OCI-LY1 (cell line): Measurements from ENCODE around the gene MAPK8IP1.

Experiments used
- H2AFZ ChIP-seq: fragments of 200-600 bp; sonication (generic), shearing (Covaris generic); 2 replicates; pipeline ENCODE4 v1.6.0; 2014; ENCODE audit warnings: antibody characterized with exemption, mild to moderate bottlenecking, low read length
- H3F3A ChIP-seq: fragments of 200-600 bp; sonication (generic), shearing (Covaris generic); 2 replicates; pipeline ENCODE4 v1.6.0; 2014; ENCODE audit warnings: mild to moderate bottlenecking, antibody characterized with exemption, low read length, moderate library complexity; ENCODE audit not compliant: insufficient read depth
- H3K27ac ChIP-seq: fragments of 200-600 bp; sonication (generic); 2 replicates; pipeline ENCODE4 v1.5.1; 2014; ENCODE audit warnings: low read length, mixed run types, mild to moderate bottlenecking, low read depth; ENCODE audit not compliant: poor library complexity, severe bottlenecking
- H3K27me3 ChIP-seq: fragments of 200-600 bp; sonication (generic); 2 replicates; pipeline ENCODE4 v1.6.0; 2014; ENCODE audit warnings: antibody characterized with exemption, mild to moderate bottlenecking, low read length, moderate library complexity; ENCODE audit not compliant: insufficient read depth
- H3K36me3 ChIP-seq: fragments of 200-600 bp; sonication (generic); 2 replicates; pipeline ENCODE4 v1.6.1; 2014; ENCODE audit warnings: mild to moderate bottlenecking, antibody characterized with exemption, low read length, moderate library complexity, mixed read lengths; ENCODE audit not compliant: insufficient read depth
- H3K4me1 ChIP-seq: fragments of 200-600 bp; sonication (generic); 2 replicates; pipeline ENCODE4 v1.5.1; 2014; ENCODE audit warnings: mild to moderate bottlenecking, low read length, moderate library complexity; ENCODE audit not compliant: insufficient read depth, severe bottlenecking
- H3K4me2 ChIP-seq: fragments of 200-600 bp; sonication (generic), shearing (Covaris generic); 2 replicates; pipeline ENCODE4 v1.6.1; 2014; ENCODE audit warnings: low read length
- H3K4me3 ChIP-seq: fragments of 200-600 bp; sonication (generic); 2 replicates; pipeline ENCODE4 v1.5.1; 2014; ENCODE audit warnings: low read length, low read depth, mild to moderate bottlenecking, mixed read lengths; ENCODE audit not compliant: poor library complexity, severe bottlenecking
- H3K79me2 ChIP-seq: fragments of 200-600 bp; shearing (Covaris generic); 2 replicates; pipeline ENCODE4 v1.6.1; 2016; ENCODE audit warnings: mixed run types, low read length, mixed read lengths; ENCODE audit not compliant: insufficient read depth
- H3K9ac ChIP-seq: fragments of 200-600 bp; sonication (generic), shearing (Covaris generic); 2 replicates; pipeline ENCODE4 v1.6.1; 2014; ENCODE audit warnings: mild to moderate bottlenecking, low read length, mixed read lengths
- H3K9me2 ChIP-seq: fragments of 200-600 bp; sonication (generic), shearing (Covaris generic); 2 replicates; pipeline ENCODE4 v1.6.1; 2014; ENCODE audit warnings: low read depth, mild to moderate bottlenecking, low read length, mixed read lengths
- H3K9me3 ChIP-seq: fragments of 200-600 bp; shearing (Covaris generic); 2 replicates; pipeline ENCODE4 v1.6.1; 2014; ENCODE audit warnings: low read length, mixed read lengths
- H4K20me1 ChIP-seq: fragments of 200-600 bp; sonication (generic), shearing (Covaris generic); 2 replicates; pipeline ENCODE4 v1.6.0; 2016; ENCODE audit warnings: mild to moderate bottlenecking, low read length; ENCODE audit not compliant: insufficient read depth
- CTCF ChIP-seq: fragments of 200-600 bp; sonication (generic), shearing (Covaris generic); IDR thresholded peaks from 2 replicates; pipeline ENCODE4 v1.5.1; 2017; ENCODE audit warnings: mild to moderate bottlenecking, antibody characterized with exemption, low read length, moderate library complexity, mixed read lengths
- EZH2 ChIP-seq: fragments of 200-600 bp; sonication (generic), shearing (Covaris generic); IDR thresholded peaks from 2 replicates; pipeline ENCODE4 v1.8.0; 2017; ENCODE audit warnings: borderline replicate concordance, mixed run types, mild to moderate bottlenecking, antibody characterized with exemption, low read length, moderate library complexity, mixed read lengths

Gene MAPK8IP1

GRCh38 chr11:45889555-45889954, 4.1 kb downstream of the MAPK8IP1 start:
- peaks cover 9% of the 10 kb centered on the region for H3K4me1 ChIP-seq
- no peak overlapping the region for H2AFZ ChIP-seq
- H3K9ac ChIP-seq, result no peak overlapping the region
- TF ChIP-seq CTCF (no peak), EZH2 (no peak)
- H3F3A ChIP-seq, result no peaks in the 10 kb centered on the region
- H3K27me3 ChIP-seq, result peaks cover 4% of the 10 kb centered on the region; the same call in 1 of the 2 replicates
- no peaks in the 10 kb centered on the region for H4K20me1 ChIP-seq
- no peaks in the 10 kb centered on the region for H3K9me2 ChIP-seq
- H3K4me2 ChIP-seq, result no peak overlapping the region
- no peaks in the 10 kb centered on the region for H3K9me3 ChIP-seq
- no peak overlapping the region for H3K4me3 ChIP-seq
- no peaks in the 10 kb centered on the region for H3K36me3 ChIP-seq
- no peaks in the 10 kb centered on the region for H3K79me2 ChIP-seq
- H3K27ac ChIP-seq, result no peak overlapping the region

GRCh38 chr11:45889966-45890365, 4.5 kb downstream of the MAPK8IP1 start:
- Histone ChIP-seq H3K79me2 (no peaks in the 10 kb centered on the region), H3K27ac (no peak overlapping the region), H3K4me3 (no peak overlapping the region), H2AFZ (no peak overlapping the region), H3K27me3 (peaks cover 4% of the 10 kb centered on the region; the same call in 1 of the 2 replicates), H3K4me1 (peaks cover 8% of the 10 kb centered on the region), H3K36me3 (no peaks in the 10 kb centered on the region), H3K9me2 (no peaks in the 10 kb centered on the region), H3K9me3 (no peaks in the 10 kb centered on the region), H3K4me2 (no peak overlapping the region), H4K20me1 (no peaks in the 10 kb centered on the region), H3K9ac (no peak overlapping the region), H3F3A (no peaks in the 10 kb centered on the region)
- no peak for TF ChIP-seq EZH2
- no peak for TF ChIP-seq CTCF

DNA sequence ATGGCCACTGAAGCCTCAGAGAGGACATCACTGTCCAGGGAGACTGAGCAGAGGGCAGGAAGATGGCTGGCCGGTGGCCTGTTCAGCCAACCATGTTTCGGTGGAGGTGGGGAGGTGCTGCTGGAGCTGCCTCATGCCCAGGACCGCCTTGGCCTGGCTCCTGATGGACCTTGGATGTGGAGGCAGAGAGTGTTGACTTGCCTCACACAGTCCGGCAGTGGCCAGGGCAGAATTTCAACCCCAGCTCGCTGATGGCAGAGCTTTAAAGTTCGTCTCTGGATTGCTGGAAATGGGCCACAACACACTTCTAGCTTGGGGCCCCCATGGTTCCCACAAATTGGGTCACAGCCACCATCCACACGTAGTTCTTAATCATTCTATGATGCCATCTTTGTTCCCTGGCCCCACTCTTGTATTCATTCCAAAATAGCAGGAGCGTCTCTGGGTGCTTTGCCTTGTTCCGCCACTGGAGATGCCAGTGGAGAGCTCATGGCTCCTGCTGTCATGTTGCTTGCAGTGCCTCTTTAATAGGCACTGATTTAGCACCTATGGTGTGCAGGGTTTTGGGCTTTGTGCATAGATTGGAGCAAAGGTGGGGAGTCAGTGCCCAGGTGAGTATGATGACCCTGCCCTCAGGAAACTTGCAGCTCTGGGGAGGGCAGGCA, 5.6 kb downstream of the MAPK8IP1 start:
- Histone ChIP-seq H4K20me1 (no peaks in the 10 kb centered on the region), H3K4me1 (peaks cover 1% of the 10 kb centered on the region), H3K79me2 (no peaks in the 10 kb centered on the region), H3K9me3 (no peaks in the 10 kb centered on the region), H3K36me3 (no peaks in the 10 kb centered on the region), H3F3A (no peaks in the 10 kb centered on the region), H3K27ac (no peak overlapping the region), H3K4me3 (no peak overlapping the region), H3K4me2 (no peak overlapping the region), H3K9ac (no peak overlapping the region), H3K27me3 (peaks cover 4% of the 10 kb centered on the region; the same call in 1 of the 2 replicates), H3K9me2 (no peaks in the 10 kb centered on the region), H2AFZ (no peak overlapping the region)
- TF ChIP-seq CTCF (no peak), EZH2 (no peak)
